Muscle of leg (tissue), 16 donors: ENCODE results near the gene SNAPC1. TPM values are rescaled to one million over a fixed set of nuclear protein-coding genes. Genes with fewer than 3 reads are reported as not detected.
A peak's percentile ranks its signal among the peaks of the same experiment; 100 is the strongest.

Source experiments
- DNase-seq: peaks from one replicate; pipeline ENCODE4 v3.0.0; 2013
- H3K27ac ChIP-seq: one replicate; pipeline ENCODE4 v1.5.1; 2013; ENCODE audit warnings: mild to moderate bottlenecking, low read length, control low read depth
- H3K27me3 ChIP-seq: one replicate; pipeline ENCODE4 v1.6.1; 2013; ENCODE audit warnings: low read length; ENCODE audit not compliant: control insufficient read depth, insufficient read depth
- H3K36me3 ChIP-seq: one replicate; pipeline ENCODE4 v1.6.1; 2013; ENCODE audit warnings: low read length; ENCODE audit not compliant: control insufficient read depth, insufficient read depth
- H3K4me1 ChIP-seq: one replicate; pipeline ENCODE4 v1.6.1; 2013; ENCODE audit warnings: low read length; ENCODE audit not compliant: control insufficient read depth, insufficient read depth
- H3K4me3 ChIP-seq: one replicate; pipeline ENCODE4 v1.5.1; 2013; ENCODE audit warnings: low read length, control low read depth
- H3K9me3 ChIP-seq: replicated peaks from 2 replicates; pipeline ENCODE4 v1.6.1; 2013; ENCODE audit warnings: low read depth, low read length; ENCODE audit not compliant: control insufficient read depth
- WGBS: methylation state at CpG from one replicate; pipeline ENCODE4 v1.1.5; 2013; ENCODE audit warnings: missing lambda C conversion rate; ENCODE audit not compliant: insufficient coverage; 5-methylcytosine and 5-hydroxymethylcytosine counted together
- long read RNA-seq, 11 donors: transcript quantifications; one replicate each; lab custom pipeline, GENCODE V29; 2026
- polyA plus RNA-seq, 8 donors: library from polyadenylated mRNA; unstranded; fragments of 120-200 nt; gene quantifications; one replicate each; pipeline versions ENCODE4 v1.2.1 to v1.2.3, GENCODE V29; 2013; ENCODE audit warnings: inconsistent platforms in 1 of 8, low replicate concordance in 1 of 8; ENCODE audit not compliant: insufficient read length in 8 of 8, insufficient read depth in 1 of 8
- total RNA-seq: library from RNA; stranded (reverse); fragments of 120-200 nt; gene quantifications from one replicate; pipeline ENCODE4 v1.2.4, GENCODE V29; 2013

SNAPC1 gene, protein sequence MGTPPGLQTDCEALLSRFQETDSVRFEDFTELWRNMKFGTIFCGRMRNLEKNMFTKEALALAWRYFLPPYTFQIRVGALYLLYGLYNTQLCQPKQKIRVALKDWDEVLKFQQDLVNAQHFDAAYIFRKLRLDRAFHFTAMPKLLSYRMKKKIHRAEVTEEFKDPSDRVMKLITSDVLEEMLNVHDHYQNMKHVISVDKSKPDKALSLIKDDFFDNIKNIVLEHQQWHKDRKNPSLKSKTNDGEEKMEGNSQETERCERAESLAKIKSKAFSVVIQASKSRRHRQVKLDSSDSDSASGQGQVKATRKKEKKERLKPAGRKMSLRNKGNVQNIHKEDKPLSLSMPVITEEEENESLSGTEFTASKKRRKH
- total RNA-seq = 4.6 TPM
- 1 to 10 TPM; 5.3 to 6.5 (median 5.8) TPM for polyA plus RNA-seq
- long read RNA-seq, donor 1, partial matches to known transcripts = 0 of 1 reads
- long read RNA-seq, donor 1, other reads (novel, unspliced or antisense) = 0 of 1 reads
- long read RNA-seq, donor 2 = 0 reads
- long read RNA-seq, donor 3, partial matches to known transcripts = 0 of 3 reads
- long read RNA-seq, donor 3, other reads (novel, unspliced or antisense) = 0 of 3 reads
- long read RNA-seq, donor 4 = 0 reads
- long read RNA-seq, donor 5, partial matches to known transcripts = 8 of 10 reads
- long read RNA-seq, donor 5, other reads (novel, unspliced or antisense) = 0 of 10 reads
- long read RNA-seq, donor 6, partial matches to known transcripts = 0 of 3 reads
- long read RNA-seq, donor 6, other reads (novel, unspliced or antisense) = 0 of 3 reads
- long read RNA-seq, donor 7, partial matches to known transcripts = 0 of 3 reads
- long read RNA-seq, donor 7, other reads (novel, unspliced or antisense) = 0 of 3 reads
- long read RNA-seq, donor 8, partial matches to known transcripts = 0 of 1 reads
- long read RNA-seq, donor 8, other reads (novel, unspliced or antisense) = 0 of 1 reads
- long read RNA-seq, donor 9, partial matches to known transcripts = 0 of 3 reads
- long read RNA-seq, donor 9, other reads (novel, unspliced or antisense) = 0 of 3 reads
- long read RNA-seq, donor 10, partial matches to known transcripts = 0 of 2 reads
- long read RNA-seq, donor 10, other reads (novel, unspliced or antisense) = 0 of 2 reads
- long read RNA-seq, donor 11 = 0 reads

DNA sequence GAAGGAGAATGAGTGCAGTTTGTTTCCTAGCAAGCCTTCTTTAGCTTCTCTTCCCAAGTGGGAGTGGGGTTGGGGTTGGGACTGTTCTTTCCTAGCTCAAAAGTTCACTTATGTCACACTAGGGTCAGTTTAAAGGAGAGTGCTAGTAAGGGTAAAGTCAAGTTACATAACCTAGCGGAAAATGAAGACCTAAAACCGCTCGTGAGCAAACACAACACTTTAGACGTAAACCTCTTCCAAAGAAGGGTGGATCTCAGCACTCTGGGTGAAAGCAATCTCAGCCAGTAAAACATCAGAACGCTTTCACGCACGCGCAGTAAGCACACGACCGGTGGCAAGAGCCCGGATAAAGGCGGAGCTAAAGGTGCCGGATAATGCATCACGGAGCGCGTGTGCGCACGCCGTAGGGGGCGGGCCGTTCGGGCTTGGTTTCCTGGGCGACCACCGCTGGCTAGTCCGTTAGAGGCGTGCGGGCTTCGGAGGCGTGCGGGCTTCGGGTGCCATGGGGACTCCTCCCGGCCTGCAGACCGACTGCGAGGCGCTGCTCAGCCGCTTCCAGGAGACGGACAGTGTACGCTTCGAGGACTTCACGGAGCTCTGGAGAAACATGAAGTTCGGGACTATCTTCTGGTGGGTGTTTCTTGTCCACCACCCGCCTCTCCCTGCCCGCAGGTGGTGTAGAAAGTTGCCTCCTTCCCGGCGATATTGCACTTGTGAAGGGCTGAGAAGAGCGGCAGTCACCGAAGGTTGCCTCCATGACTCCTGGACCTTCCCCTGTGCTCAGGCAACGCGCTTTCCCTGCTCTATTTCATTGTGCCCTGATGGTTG, at the start of gene SNAPC1:
Gene SNAPC1, plus strand, starts transcription at position 462 of the 828 bp plus-strand sequence. Its CDS starts 41 bp downstream, at position 503.
- peak within 1 kb of the TSS; percentile 97 for H3K27ac ChIP-seq
- WGBS = 2% methylated on average over 47 of the region's 49 CpGs
- H3K9me3 ChIP-seq = no peaks in the 10 kb centered on the region
- peak; percentile 99 for DNase-seq
- no peaks in the 10 kb centered on the region for H3K36me3 ChIP-seq
- H3K4me1 ChIP-seq = peaks cover 12% of the 10 kb centered on the region
- no peaks in the 10 kb centered on the region for H3K27me3 ChIP-seq
- H3K4me3 ChIP-seq = peak within 1 kb of the TSS; percentile 93

DNA sequence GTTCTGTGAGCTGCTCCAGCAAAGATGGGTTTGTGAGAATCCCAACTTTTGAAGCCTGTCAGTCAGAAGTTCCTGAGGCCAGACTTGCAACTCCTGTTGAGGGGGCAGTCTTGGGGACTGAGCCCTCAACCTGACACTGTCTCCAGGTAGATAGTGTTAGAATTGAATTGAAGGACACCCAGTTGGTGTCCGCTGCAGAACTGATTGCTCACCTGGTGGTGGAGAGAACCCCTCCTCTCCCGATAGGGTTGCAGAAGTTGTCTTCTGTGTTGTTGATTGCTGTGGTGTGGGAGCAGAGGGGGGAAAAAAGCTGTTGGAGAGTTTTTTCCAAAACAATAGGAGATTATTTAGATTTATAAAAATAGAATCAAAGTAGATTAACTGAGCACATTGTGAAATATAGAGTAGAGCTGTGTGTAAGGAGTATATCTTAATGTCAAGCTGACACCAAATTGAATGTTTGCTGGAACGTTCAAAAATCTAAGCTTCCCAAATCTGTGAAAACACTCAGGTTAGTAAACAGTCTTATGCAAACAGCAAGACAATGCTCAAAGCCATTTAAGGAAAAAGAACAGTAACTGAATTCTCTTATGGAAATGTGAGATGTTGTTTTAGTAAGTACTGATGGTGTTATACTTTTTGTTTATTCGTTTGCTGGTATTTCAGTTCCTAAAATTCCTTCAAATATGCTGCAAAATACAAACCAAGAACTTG, 48.3 kb upstream of the SNAPC1 start:
- Histone ChIP-seq H3K4me3 (no peak overlapping the region), H3K36me3 (no peaks in the 10 kb centered on the region), H3K27me3 (no peaks in the 10 kb centered on the region), H3K9me3 (no peaks in the 10 kb centered on the region), H3K4me1 (no peaks in the 10 kb centered on the region), H3K27ac (no peak overlapping the region)
- WGBS = no CpG with 5 or more reads among the region's 4 CpGs
- DNase-seq = no peak

DNA sequence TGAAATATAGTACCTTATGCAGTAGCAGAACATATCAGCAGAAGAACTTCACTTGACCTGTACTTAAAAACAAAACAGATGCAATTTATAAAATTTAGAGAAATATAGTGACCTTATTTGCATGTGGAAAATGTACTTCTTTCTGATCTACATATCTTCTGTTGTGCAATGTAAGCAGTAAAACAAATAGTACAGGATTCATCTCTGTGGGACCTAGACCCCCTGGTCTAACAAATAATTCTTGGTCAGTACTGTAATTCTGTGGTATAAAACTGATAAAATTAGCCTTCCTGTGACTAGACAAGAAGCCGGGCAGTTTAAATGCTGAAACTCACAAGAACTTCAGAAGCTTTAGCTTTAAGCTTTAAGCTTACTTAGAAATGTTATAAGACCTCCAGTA, 45.3 kb upstream of the SNAPC1 start:
- Histone ChIP-seq H3K4me3 (no peak overlapping the region), H3K4me1 (no peaks in the 10 kb centered on the region), H3K9me3 (no peaks in the 10 kb centered on the region), H3K36me3 (peaks cover under 1% of the 10 kb centered on the region), H3K27ac (no peak overlapping the region), H3K27me3 (no peaks in the 10 kb centered on the region)
- whole genome bisulfite sequencing = no CpG with 5 or more reads among the region's 1 CpG
- DNase-seq = no peak

DNA sequence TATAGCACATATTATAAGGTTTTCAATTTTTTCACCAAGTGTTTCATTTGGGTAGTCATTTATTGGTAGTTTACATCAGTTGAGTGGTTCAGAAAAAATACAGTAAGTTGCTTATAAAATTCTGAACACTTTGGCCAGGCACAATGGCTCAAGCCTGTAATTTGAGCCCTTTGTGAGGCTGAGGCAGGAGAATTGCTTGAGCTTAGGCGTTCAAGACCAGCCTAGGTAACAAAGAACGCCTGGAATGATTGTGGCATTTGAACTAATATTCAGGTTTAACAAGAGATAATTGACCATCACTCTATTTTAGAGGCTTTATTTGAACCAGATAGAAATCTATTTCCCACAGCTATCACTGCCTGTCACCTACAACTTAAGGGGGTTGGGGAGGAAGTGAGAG, 44.2 kb upstream of the SNAPC1 start:
- no CpG with 5 or more reads among the region's 2 CpGs for WGBS

DNA sequence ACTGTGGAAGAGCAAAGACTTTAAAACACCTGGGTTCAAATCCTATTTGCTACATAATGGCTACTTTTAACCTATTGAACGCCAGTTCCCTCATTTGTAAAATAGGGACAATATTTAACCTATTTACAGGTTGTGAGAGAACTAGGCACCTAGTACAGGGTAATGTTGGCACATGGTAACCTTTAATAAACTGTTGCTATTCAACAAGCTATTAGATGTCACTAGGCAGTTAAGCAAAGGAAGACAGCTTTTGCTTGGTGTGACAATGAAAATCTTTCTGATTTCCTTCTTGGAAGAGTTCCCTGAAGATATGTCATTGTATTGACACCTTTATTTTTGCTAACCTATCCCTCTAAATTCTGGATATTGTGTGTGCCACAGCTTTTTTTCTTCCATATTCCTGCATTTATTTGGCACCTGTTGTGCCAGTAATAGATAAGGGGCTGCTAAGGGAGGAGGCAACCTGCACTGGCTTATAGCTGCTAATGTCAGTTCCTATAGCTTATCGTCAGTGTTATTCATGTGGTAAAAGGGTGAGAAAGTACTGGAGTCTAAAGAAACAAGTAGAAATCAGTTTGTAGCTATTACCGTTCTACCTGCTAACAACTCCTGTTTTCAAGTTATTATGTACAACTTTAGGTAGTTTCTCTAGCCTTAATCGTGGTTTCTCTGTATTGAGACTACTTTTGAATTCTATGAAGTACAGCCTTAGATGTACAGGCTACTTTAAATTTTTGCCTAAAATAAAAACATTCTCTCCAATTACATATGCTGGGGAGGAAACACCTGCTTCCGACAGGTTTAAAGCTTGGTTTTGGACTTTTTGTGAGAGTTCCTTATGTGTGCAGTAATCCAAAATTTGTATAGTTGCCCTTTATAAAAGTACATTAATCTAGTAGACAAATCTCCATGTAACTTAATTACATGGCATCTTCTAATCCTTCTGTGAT, 42.6 kb upstream of the SNAPC1 start:
- Histone ChIP-seq H3K4me3 (no peak overlapping the region), H3K36me3 (peaks cover 12% of the 10 kb centered on the region), H3K9me3 (no peaks in the 10 kb centered on the region), H3K4me1 (no peaks in the 10 kb centered on the region), H3K27ac (no peak overlapping the region), H3K27me3 (no peaks in the 10 kb centered on the region)
- 88% methylated on average over 1 of the region's 5 CpGs for WGBS
- no peak for DNase-seq

More for the DNA sequence above, 44.2 kb upstream of the SNAPC1 start:
- Histone ChIP-seq H3K9me3 (no peaks in the 10 kb centered on the region), H3K27ac (no peak overlapping the region), H3K27me3 (no peaks in the 10 kb centered on the region), H3K4me3 (no peak overlapping the region), H3K36me3 (peaks cover 6% of the 10 kb centered on the region), H3K4me1 (no peaks in the 10 kb centered on the region)
- DNase-seq = no peak

DNA sequence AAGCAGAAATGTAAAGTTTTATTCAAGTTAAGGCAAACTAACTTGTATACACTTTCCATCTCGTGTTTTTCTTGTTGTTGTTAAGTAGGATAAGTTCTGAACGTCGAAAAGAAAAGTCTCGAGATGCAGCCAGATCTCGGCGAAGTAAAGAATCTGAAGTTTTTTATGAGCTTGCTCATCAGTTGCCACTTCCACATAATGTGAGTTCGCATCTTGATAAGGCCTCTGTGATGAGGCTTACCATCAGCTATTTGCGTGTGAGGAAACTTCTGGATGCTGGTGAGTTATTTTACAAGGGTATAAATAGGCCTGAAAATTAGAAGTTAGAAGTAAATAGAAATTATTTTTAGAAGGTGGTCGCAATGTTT, 41.9 kb upstream of the SNAPC1 start:
- no peaks in the 10 kb centered on the region for H3K4me1 ChIP-seq
- H3K27me3 ChIP-seq = no peaks in the 10 kb centered on the region
- peaks cover 14% of the 10 kb centered on the region for H3K36me3 ChIP-seq
- DNase-seq = no peak
- no peak overlapping the region for H3K27ac ChIP-seq
- 63% methylated on average over 5 of the region's 9 CpGs for WGBS
- H3K9me3 ChIP-seq = no peaks in the 10 kb centered on the region
- H3K4me3 ChIP-seq = no peak overlapping the region

DNA sequence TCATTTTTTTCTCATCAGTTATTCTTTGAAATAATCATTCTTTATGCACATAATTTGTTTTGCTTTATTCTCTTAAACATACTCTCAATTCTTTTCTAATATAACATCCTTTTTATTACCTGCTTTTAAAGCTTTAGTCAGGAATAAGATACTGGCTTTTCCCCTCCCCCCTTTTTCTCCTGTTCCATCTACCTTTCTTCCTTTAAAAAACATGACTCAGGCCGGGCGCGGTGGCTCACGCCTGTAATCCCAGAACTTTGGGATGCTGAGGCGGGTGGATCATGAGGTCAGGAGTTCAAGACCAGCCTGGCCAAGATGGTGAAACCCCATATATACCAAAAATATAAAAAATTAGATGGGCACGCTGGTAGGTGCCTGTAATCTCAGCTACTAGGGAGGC, 41.5 kb upstream of the SNAPC1 start:
- H3K4me1 ChIP-seq = no peaks in the 10 kb centered on the region
- no peak for DNase-seq

DNA sequence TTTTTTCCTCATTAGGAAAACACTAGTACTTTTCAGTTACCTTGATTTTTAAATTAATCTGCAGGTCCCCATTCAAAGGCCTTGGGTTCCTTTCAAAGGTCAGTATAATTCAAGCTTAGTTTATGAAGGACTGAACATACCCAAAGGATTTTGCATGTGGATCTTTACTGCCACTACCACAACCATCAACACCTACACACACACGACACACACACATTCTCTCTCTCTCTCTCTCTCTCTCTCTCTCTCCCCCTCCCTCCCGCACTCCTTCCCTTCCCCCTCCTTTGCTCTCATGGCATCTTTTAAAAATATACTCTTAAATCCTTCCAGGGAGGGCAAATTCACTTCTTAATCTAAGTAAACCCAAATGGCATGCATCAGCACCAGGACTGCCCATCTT, 38.1 kb upstream of the SNAPC1 start:
- H3K36me3 ChIP-seq = peaks cover 32% of the 10 kb centered on the region
- 80% methylated on average over 1 of the region's 2 CpGs for WGBS
- H3K27me3 ChIP-seq = no peaks in the 10 kb centered on the region

More for the DNA sequence above, 41.5 kb upstream of the SNAPC1 start:
- Histone ChIP-seq H3K27ac (no peak overlapping the region), H3K9me3 (no peaks in the 10 kb centered on the region), H3K36me3 (peaks cover 17% of the 10 kb centered on the region), H3K4me3 (no peak overlapping the region), H3K27me3 (no peaks in the 10 kb centered on the region)
- no CpG with 5 or more reads among the region's 6 CpGs for WGBS

More for the DNA sequence above, 38.1 kb upstream of the SNAPC1 start:
- Histone ChIP-seq H3K27ac (no peak overlapping the region), H3K4me1 (no peaks in the 10 kb centered on the region), H3K4me3 (no peak overlapping the region), H3K9me3 (no peaks in the 10 kb centered on the region)
- DNase-seq = no peak
